HG02678 (cell line): ENCODE results near the gene INSYN1.
"Not testable (repeated sequence)": the region's sequence is repeated elsewhere in the genome, so short reads cannot be mapped to it uniquely, and the experiment has no call there.

ENCODE experiments used
- ATAC-seq: cut with Tn5 transposase; IDR thresholded peaks from one replicate; pipeline ENCODE4 v1.9.1; 2021; ENCODE audit warnings: mild to moderate bottlenecking, moderate library complexity; ENCODE audit not compliant: unreplicated experiment

The INSYN1 gene

GRCh38 chr15:73715417-73715816 lies 37.7 kb downstream of the INSYN1 start:
- no peak for ATAC-seq

- ATAC-seq, result no peak
These were observed 38.4 kb downstream of the INSYN1 start for GRCh38 chr15:73714695-73715301.

GRCh38 chr15:73712107-73712506 lies 41.0 kb downstream of the INSYN1 start:
- no peak for ATAC-seq

- no peak for ATAC-seq
These were observed 41.6 kb downstream of the INSYN1 start for GRCh38 chr15:73711526-73711925.

- ATAC-seq, result no peak
These were observed 42.8 kb downstream of the INSYN1 start for GRCh38 chr15:73710321-73710720.

GRCh38 chr15:73709686-73710085 lies 43.5 kb downstream of the INSYN1 start:
- ATAC-seq, result no peak

GRCh38 chr15:73709241-73709640 lies 43.9 kb downstream of the INSYN1 start:
- no peak for ATAC-seq

- ATAC-seq, result no peak
These were observed 44.5 kb downstream of the INSYN1 start for GRCh38 chr15:73708691-73709090.

- no peak for ATAC-seq
These were observed 48.1 kb downstream of the INSYN1 start for GRCh38 chr15:73704869-73705645.

- ATAC-seq, result not testable (repeated sequence)
These were observed 48.8 kb downstream of the INSYN1 start for GRCh38 chr15:73704142-73704868.

- not testable (repeated sequence) for ATAC-seq
These were observed 49.5 kb downstream of the INSYN1 start for GRCh38 chr15:73703601-73704000.

- not testable (repeated sequence) for ATAC-seq
These were observed 50.6 kb downstream of the INSYN1 start for GRCh38 chr15:73702311-73703239.

GRCh38 chr15:73700041-73700842 lies 52.9 kb downstream of the INSYN1 start:
- no peak for ATAC-seq

- ATAC-seq, result no peak
These were observed 53.7 kb downstream of the INSYN1 start for GRCh38 chr15:73699249-73700040.

GRCh38 chr15:73697033-73697467 lies 56.1 kb downstream of the INSYN1 start:
- peak; percentile 77 for ATAC-seq

GRCh38 chr15:73696641-73697001 lies 56.5 kb downstream of the INSYN1 start:
- ATAC-seq, result no peak

GRCh38 chr15:73695773-73696640 lies 57.1 kb downstream of the INSYN1 start:
- ATAC-seq, result no peak

GRCh38 chr15:73694419-73694818 lies 58.7 kb downstream of the INSYN1 start:
- ATAC-seq, result no peak
